AG04450 (cell line): ENCODE results near the gene P4HA2. TPM values are rescaled to one million over a fixed set of nuclear protein-coding genes. Genes with fewer than 3 reads are reported as not detected.

ENCODE experiments used
- CTCF ChIA-PET: fragments of 300-600, 350-600 bp; formaldehyde crosslinking; extraction: SDS; loops from one replicate; lab custom pipeline; 2022; ENCODE audit warnings: antibody characterized with exemption, inconsistent platforms; lab: Charles Lee
- POLR2A ChIA-PET: fragments of 350-600 bp; formaldehyde crosslinking; extraction: SDS; loops from one replicate; lab custom pipeline; 2021; ENCODE audit warnings: antibody characterized with exemption, inconsistent platforms; lab: Yijun Ruan, JAX
- DNase-seq: peaks from one replicate; pipeline ENCODE4 v3.0.0-alpha.2; 2011; ENCODE audit warnings: low read depth, low spot score
- H3K27ac ChIP-seq: one replicate; pipeline ENCODE4 v1.5.1; 2012; ENCODE audit warnings: low read depth, low read length, control low read depth
- H3K27me3 ChIP-seq: one replicate; pipeline ENCODE4 v1.6.0; 2012; ENCODE audit warnings: low read length; ENCODE audit not compliant: control insufficient read depth, insufficient read depth
- H3K4me3 ChIP-seq: 2 replicates; pipeline ENCODE4 v1.5.1; 2011; ENCODE audit warnings: mild to moderate bottlenecking, low read depth, low read length, control low read depth
- H3K9me3 ChIP-seq: 2 replicates; pipeline ENCODE4 v1.5.1; 2012; ENCODE audit warnings: low read length; ENCODE audit not compliant: control insufficient read depth, insufficient read depth
- CTCF ChIP-seq: IDR thresholded peaks from 2 replicates; pipeline ENCODE4 v1.5.1; 2011; ENCODE audit warnings: low read depth, low read length, control low read depth, inconsistent platforms
- polyA plus RNA-seq: library from polyadenylated mRNA; depleted of rRNA; stranded (reverse); fragments of >200 nt; gene quantifications from 2 replicates; pipeline ENCODE4 v1.2.3, GENCODE V29; 2011

P4HA2 gene
- polyA plus RNA-seq, 1 experiment = 178 TPM

- Histone ChIP-seq H3K27ac (no peak overlapping the region), H3K9me3 (no peaks in the 10 kb centered on the region; the same call in 1 of the 2 replicates), H3K4me3 (no peak overlapping the region), H3K27me3 (no peaks in the 10 kb centered on the region)
- POLR2A ChIA-PET = no interaction called here
- CTCF ChIA-PET = interaction anchor here (0.9 to 1.8 kb wide), 6 partner anchors 10 to 93 kb away, joined by 3 to 11 read pairs (median 4); no protein-coding TSS in a partner anchor
- TF ChIP-seq CTCF = no peak
- no peak for DNase-seq
These were observed 46.0 kb upstream of the P4HA2 start for GRCh38 chr5:132273631-132274030.

DNA sequence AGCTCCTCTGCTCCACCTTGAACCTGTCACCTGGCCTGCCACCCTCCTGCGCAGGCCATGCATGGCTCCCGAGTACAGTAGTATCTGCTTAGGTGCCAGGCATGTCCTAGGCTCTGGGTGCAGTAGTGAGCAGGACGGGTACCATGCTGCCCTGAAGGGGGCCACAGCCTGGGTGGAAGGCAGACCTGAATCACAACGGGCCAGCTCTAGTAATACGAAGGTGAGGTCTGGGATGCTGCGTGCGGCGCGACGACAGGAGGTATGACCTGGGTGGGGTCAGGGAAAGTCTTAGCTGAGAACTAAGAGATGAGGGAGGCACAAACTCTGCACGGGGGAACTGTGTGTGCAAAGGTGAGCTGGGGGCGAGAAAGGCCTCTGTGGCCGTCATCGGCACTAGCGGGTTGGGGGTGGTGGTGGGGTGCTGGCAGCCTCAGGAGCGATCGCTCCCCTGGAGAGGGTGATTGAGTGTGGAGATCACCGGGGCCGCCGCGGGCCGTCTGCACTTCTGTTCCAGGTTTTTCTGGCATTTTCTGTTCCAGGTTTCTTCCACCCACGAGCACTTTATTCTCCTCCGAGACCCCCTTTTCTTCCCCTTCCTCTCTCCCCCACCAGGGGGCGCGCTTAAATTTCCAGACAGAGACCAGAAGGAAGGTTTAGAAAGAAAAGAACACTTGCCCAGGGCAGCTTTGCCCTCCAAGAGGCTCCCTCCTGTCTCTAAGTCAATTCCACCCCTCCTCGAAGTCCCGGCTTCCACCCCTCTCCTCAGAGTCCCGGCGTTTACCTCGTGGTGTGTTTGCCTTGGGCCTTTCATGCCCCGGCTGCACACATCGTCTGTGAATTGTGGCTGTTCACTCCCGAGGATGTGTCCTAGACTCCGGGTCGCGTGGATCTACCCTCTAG lies 44.9 kb upstream of the P4HA2 start:
- Histone ChIP-seq H3K4me3 (no peak overlapping the region), H3K27me3 (no peaks in the 10 kb centered on the region), H3K27ac (no peak overlapping the region), H3K9me3 (no peaks in the 10 kb centered on the region; the same call in 1 of the 2 replicates)
- TF ChIP-seq CTCF = peak; percentile 85
- DNase-seq = no peak
- ChIA-PET POLR2A (interaction anchor here (2.3 kb wide), 1 partner anchor 21 kb away, joined by 6 read pairs; the partner anchor contains the start of gene SLC22A4), CTCF (interaction anchor here (0.6 to 1.9 kb wide), 17 partner anchors 9 to 968 kb away, joined by 3 to 19 read pairs (median 4); partner anchors contain the start of genes SLC22A4 and SLC22A5)

GRCh38 chr5:132271251-132272246 lies 43.9 kb upstream of the P4HA2 start:
- ChIA-PET POLR2A (interaction anchor here (2.3 kb wide), 1 partner anchor 22 kb away, joined by 6 read pairs; the partner anchor contains the start of gene SLC22A4), CTCF (interaction anchor here (0.6 to 1.9 kb wide), 9 partner anchors 10 to 98 kb away, joined by 3 to 19 read pairs (median 4); partner anchors contain the start of genes SLC22A4 and SLC22A5)
- Histone ChIP-seq H3K4me3 (no peak overlapping the region), H3K27ac (no peak overlapping the region), H3K27me3 (no peaks in the 10 kb centered on the region), H3K9me3 (no peaks in the 10 kb centered on the region; the same call in 1 of the 2 replicates)
- no peak for DNase-seq
- TF ChIP-seq CTCF = no peak

DNA sequence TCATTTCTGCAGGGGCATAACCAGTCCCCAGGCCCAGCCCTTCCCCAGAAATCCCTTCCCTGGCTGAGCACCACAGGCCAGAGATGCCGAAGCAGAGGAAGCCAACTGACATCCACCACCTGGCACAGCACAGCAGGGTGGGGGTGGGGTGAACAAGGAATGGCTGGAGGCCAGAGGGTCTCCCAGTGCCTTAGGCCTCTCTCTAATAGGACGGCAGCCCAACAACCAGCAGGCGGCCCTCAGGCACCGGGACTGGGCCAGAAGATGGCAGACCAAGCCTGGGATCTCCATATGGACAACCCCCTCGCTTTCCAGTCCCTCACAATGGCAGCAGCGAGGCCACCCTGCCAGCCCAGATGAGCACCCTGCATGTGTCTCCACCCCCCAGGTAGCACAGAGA lies 43.1 kb upstream of the P4HA2 start:
- ChIA-PET POLR2A (interaction anchor here (2.3 kb wide), 1 partner anchor 23 kb away, joined by 6 read pairs; the partner anchor contains the start of gene SLC22A4), CTCF (no interaction called here)
- no peak for TF ChIP-seq CTCF
- no peak for DNase-seq
- H3K27me3 ChIP-seq = no peaks in the 10 kb centered on the region
- no peaks in the 10 kb centered on the region; the same call in 1 of the 2 replicates for H3K9me3 ChIP-seq
- no peak overlapping the region for H3K27ac ChIP-seq
- no peak overlapping the region for H3K4me3 ChIP-seq
